Uterus (tissue), 2 donors: ENCODE results near the gene SLC25A29.

Experiments
- CTCF ChIP-seq, 4 experiments: fragments of 200-600 bp in 2 of 4; fragments of 450-650 bp in 2 of 4; sonication (generic) in 2 of 4; IDR thresholded peaks; one replicate each; pipeline ENCODE4 v1.5.1; 2016 to 2019; ENCODE audit warnings: antibody characterized with exemption in 4 of 4, mild to moderate bottlenecking in 2 of 4, moderate library complexity in 1 of 4
- POLR2A ChIP-seq, 2 donors: fragments of 450-650 bp; IDR thresholded peaks; one replicate each; pipeline ENCODE4 v1.6.1; 2016; ENCODE audit warnings: antibody characterized with exemption in 2 of 2, mild to moderate bottlenecking in 1 of 2, moderate library complexity in 1 of 2

- TF ChIP-seq POLR2A (IDR thresholded peaks at IDR 0.05) (no peak), CTCF (IDR thresholded peaks at IDR 0.05) (no peak)
Observed at GRCh38 chr14:100288382-100289185, 17.7 kb downstream of the SLC25A29 start.
